Mesendoderm (in vitro differentiated cells): ENCODE results near the gene BOC.

ENCODE experiments used
- DNase-seq: peaks from one replicate; pipeline ENCODE4 v3.0.0; 2013
- H2AK5ac ChIP-seq: 2 replicates; pipeline ENCODE4 v1.6.1; 2013; ENCODE audit warnings: low read length, inconsistent platforms
- H2BK120ac ChIP-seq: 2 replicates; pipeline ENCODE4 v1.6.1; 2013; ENCODE audit warnings: low read depth, mild to moderate bottlenecking, low read length, moderate library complexity, mixed read lengths
- H2BK15ac ChIP-seq: replicated peaks from 2 replicates; pipeline ENCODE4 v1.6.1; 2013; ENCODE audit warnings: low read depth, mild to moderate bottlenecking, moderate library complexity
- H2BK5ac ChIP-seq: 2 replicates; pipeline ENCODE4 v1.6.1; 2013; ENCODE audit warnings: low read length, inconsistent platforms
- H3K18ac ChIP-seq: 2 replicates; pipeline ENCODE4 v1.6.1; 2013; ENCODE audit warnings: mild to moderate bottlenecking, low read length, mixed read lengths
- H3K23ac ChIP-seq: one replicate; pipeline ENCODE4 v1.6.1; 2013; ENCODE audit warnings: low read length
- H3K27ac ChIP-seq: 2 replicates; pipeline ENCODE4 v1.5.1; 2013; ENCODE audit warnings: low read depth, mild to moderate bottlenecking, inconsistent platforms, low read length, moderate library complexity
- H3K27me3 ChIP-seq: 2 replicates; pipeline ENCODE4 v1.6.1; 2013; ENCODE audit warnings: low read length, control low read depth, mild to moderate bottlenecking, inconsistent platforms; ENCODE audit not compliant: insufficient read depth, poor library complexity
- H3K36me3 ChIP-seq: 2 replicates; pipeline ENCODE4 v1.6.1; 2013; ENCODE audit warnings: low read length, inconsistent platforms; ENCODE audit not compliant: control insufficient read depth, insufficient read depth
- H3K4ac ChIP-seq: one replicate; pipeline ENCODE4 v1.6.1; 2013; ENCODE audit warnings: low read depth, mild to moderate bottlenecking, low read length, moderate library complexity
- H3K4me1 ChIP-seq: 2 replicates; pipeline ENCODE4 v1.6.1; 2013; ENCODE audit warnings: low read depth, low read length, inconsistent platforms; ENCODE audit not compliant: control insufficient read depth
- H3K4me2 ChIP-seq: 2 replicates; pipeline ENCODE4 v1.6.1; 2013; ENCODE audit warnings: low read length
- H3K4me3 ChIP-seq: 2 replicates; pipeline ENCODE4 v1.5.1; 2013; ENCODE audit warnings: mild to moderate bottlenecking, low read length
- H3K56ac ChIP-seq: one replicate; pipeline ENCODE4 v1.6.1; 2013; ENCODE audit warnings: low read length
- H3K79me1 ChIP-seq: 2 replicates; pipeline ENCODE4 v1.6.1; 2013; ENCODE audit warnings: low read length, inconsistent platforms
- H3K79me2 ChIP-seq: 2 replicates; pipeline ENCODE4 v1.6.1; 2013; ENCODE audit warnings: mild to moderate bottlenecking, low read length; ENCODE audit not compliant: control insufficient read depth, insufficient read depth
- H3K9ac ChIP-seq: 2 replicates; pipeline ENCODE4 v1.6.1; 2013; ENCODE audit warnings: low read length, inconsistent platforms
- H4K5ac ChIP-seq: one replicate; pipeline ENCODE4 v1.6.1; 2013; ENCODE audit warnings: low read length
- H4K8ac ChIP-seq: one replicate; pipeline ENCODE4 v1.6.1; 2013; ENCODE audit warnings: low read depth, mild to moderate bottlenecking, control low read depth, low read length, moderate library complexity
- WGBS: extraction: QIAGEN DNeasy Blood & Tissue Kit; methylation state at CpG from one replicate; pipeline ENCODE4 v1.1.7; 2013; ENCODE audit warnings: low lambda C conversion rate, missing lambda C conversion rate; ENCODE audit not compliant: insufficient coverage; ENCODE audit errors: extremely low coverage; 5-methylcytosine and 5-hydroxymethylcytosine counted together

BOC gene

GRCh38 chr3:113297287-113297686, 85.9 kb downstream of the BOC start:
- no peak overlapping the region for H4K8ac ChIP-seq
- DNase-seq = peak; percentile 43
- H3K23ac ChIP-seq = no peak overlapping the region
- no peak overlapping the region for H3K56ac ChIP-seq
- no peaks in the 10 kb centered on the region for H3K79me1 ChIP-seq
- no peak overlapping the region for H3K27ac ChIP-seq
- no peaks in the 10 kb centered on the region for H3K36me3 ChIP-seq
- no peaks in the 10 kb centered on the region for H3K27me3 ChIP-seq
- no peak overlapping the region for H2BK5ac ChIP-seq
- no peaks in the 10 kb centered on the region for H3K4me1 ChIP-seq
- no peak overlapping the region for H3K4ac ChIP-seq
- no peak overlapping the region for H2AK5ac ChIP-seq
- H3K4me2 ChIP-seq = no peak overlapping the region
- no peak overlapping the region for H2BK15ac ChIP-seq
- no peak overlapping the region for H3K4me3 ChIP-seq
- no peak overlapping the region for H4K5ac ChIP-seq
- H3K79me2 ChIP-seq = no peaks in the 10 kb centered on the region
- WGBS = no CpG with 5 or more reads among the region's 2 CpGs
- H3K18ac ChIP-seq = no peak overlapping the region
- no peak overlapping the region for H3K9ac ChIP-seq
- H2BK120ac ChIP-seq = no peak overlapping the region

- Histone ChIP-seq H4K8ac (no peak overlapping the region), H4K5ac (no peak overlapping the region), H2AK5ac (no peak overlapping the region), H3K4me2 (no peak overlapping the region), H3K23ac (no peak overlapping the region), H3K18ac (no peak overlapping the region), H3K79me2 (no peaks in the 10 kb centered on the region), H2BK5ac (no peak overlapping the region), H3K4me1 (no peaks in the 10 kb centered on the region), H3K56ac (no peak overlapping the region), H3K9ac (no peak overlapping the region), H3K27ac (no peak overlapping the region), H3K79me1 (no peaks in the 10 kb centered on the region), H3K36me3 (no peaks in the 10 kb centered on the region), H2BK15ac (no peak overlapping the region), H3K4me3 (no peak overlapping the region), H3K4ac (no peak overlapping the region), H2BK120ac (no peak overlapping the region), H3K27me3 (no peaks in the 10 kb centered on the region)
- DNase-seq = no peak
- WGBS = no CpG with 5 or more reads among the region's 4 CpGs
Measured at GRCh38 chr3:113297841-113298240, 86.5 kb downstream of the BOC start.

- no peaks in the 10 kb centered on the region for H3K27me3 ChIP-seq
- H2BK120ac ChIP-seq = no peak overlapping the region
- H4K8ac ChIP-seq = no peak overlapping the region
- no peak overlapping the region for H4K5ac ChIP-seq
- H3K79me2 ChIP-seq = no peaks in the 10 kb centered on the region
- H3K27ac ChIP-seq = no peak overlapping the region
- no peak overlapping the region for H2BK15ac ChIP-seq
- H3K9ac ChIP-seq = no peak overlapping the region
- no CpG with 5 or more reads among the region's 2 CpGs for WGBS
- no peaks in the 10 kb centered on the region for H3K4me1 ChIP-seq
- H2BK5ac ChIP-seq = no peak overlapping the region
- H3K79me1 ChIP-seq = no peaks in the 10 kb centered on the region
- H3K36me3 ChIP-seq = no peaks in the 10 kb centered on the region
- no peak overlapping the region for H3K4ac ChIP-seq
- H3K56ac ChIP-seq = no peak overlapping the region
- no peak overlapping the region for H3K23ac ChIP-seq
- no peak for DNase-seq
- H3K4me2 ChIP-seq = no peak overlapping the region
- no peak overlapping the region for H3K4me3 ChIP-seq
- no peak overlapping the region for H3K18ac ChIP-seq
- H2AK5ac ChIP-seq = no peak overlapping the region
Measured at GRCh38 chr3:113300596-113300995, 89.2 kb downstream of the BOC start.

- Histone ChIP-seq H3K9ac (no peak overlapping the region), H2BK15ac (no peak overlapping the region), H3K36me3 (no peaks in the 10 kb centered on the region), H4K8ac (no peak overlapping the region), H3K56ac (no peak overlapping the region), H2BK120ac (no peak overlapping the region), H4K5ac (no peak overlapping the region), H3K23ac (no peak overlapping the region), H3K4me2 (no peak overlapping the region), H3K4me1 (no peaks in the 10 kb centered on the region), H2AK5ac (no peak overlapping the region), H3K18ac (no peak overlapping the region), H3K79me2 (no peaks in the 10 kb centered on the region), H3K4ac (no peak overlapping the region), H3K79me1 (no peaks in the 10 kb centered on the region), H3K27ac (no peak overlapping the region), H3K4me3 (no peak overlapping the region), H3K27me3 (no peaks in the 10 kb centered on the region), H2BK5ac (no peak overlapping the region)
- DNase-seq = peak; percentile 66
- no CpG with 5 or more reads among the region's 3 CpGs for WGBS
Measured at GRCh38 chr3:113304102-113304501, 92.7 kb downstream of the BOC start.

- Histone ChIP-seq H2BK120ac (no peak overlapping the region), H3K36me3 (no peaks in the 10 kb centered on the region), H2BK15ac (no peak overlapping the region), H3K27ac (no peak overlapping the region), H3K27me3 (no peaks in the 10 kb centered on the region), H3K18ac (no peak overlapping the region), H2AK5ac (no peak overlapping the region), H3K4me3 (no peak overlapping the region), H3K4me2 (no peak overlapping the region), H3K56ac (no peak overlapping the region), H3K9ac (no peak overlapping the region), H4K5ac (no peak overlapping the region), H3K79me1 (no peaks in the 10 kb centered on the region), H3K79me2 (no peaks in the 10 kb centered on the region), H2BK5ac (no peak overlapping the region), H3K23ac (no peak overlapping the region), H3K4me1 (no peaks in the 10 kb centered on the region), H4K8ac (no peak overlapping the region), H3K4ac (no peak overlapping the region)
- peak; percentile 83 for DNase-seq
- no CpG with 5 or more reads among the region's 7 CpGs for WGBS
Measured at GRCh38 chr3:113304856-113305540, 93.6 kb downstream of the BOC start.

GRCh38 chr3:113310960-113311359, 99.6 kb downstream of the BOC start:
- H2AK5ac ChIP-seq = no peak overlapping the region
- H4K5ac ChIP-seq = no peak overlapping the region
- no peak overlapping the region for H3K27ac ChIP-seq
- H3K4me1 ChIP-seq = no peaks in the 10 kb centered on the region
- no CpG with 5 or more reads among the region's 1 CpG for WGBS
- H3K18ac ChIP-seq = no peak overlapping the region
- no peak overlapping the region for H2BK15ac ChIP-seq
- no peak overlapping the region for H4K8ac ChIP-seq
- no peak overlapping the region for H2BK120ac ChIP-seq
- no peak overlapping the region for H3K4ac ChIP-seq
- H3K4me3 ChIP-seq = no peak overlapping the region
- no peak overlapping the region for H2BK5ac ChIP-seq
- no peak for DNase-seq
- no peak overlapping the region for H3K9ac ChIP-seq
- no peaks in the 10 kb centered on the region for H3K36me3 ChIP-seq
- H3K56ac ChIP-seq = no peak overlapping the region
- no peaks in the 10 kb centered on the region for H3K27me3 ChIP-seq
- no peak overlapping the region for H3K4me2 ChIP-seq
- no peak overlapping the region for H3K23ac ChIP-seq
- H3K79me1 ChIP-seq = no peaks in the 10 kb centered on the region
- H3K79me2 ChIP-seq = no peaks in the 10 kb centered on the region
